Transverse colon (tissue), 3 donors: Measurements from ENCODE around the gene ZBTB7C.

Experiments
- CTCF ChIP-seq, 5 experiments: fragments of 200-600 bp in 3 of 5; fragments of 450-650 bp in 2 of 5; sonication (generic) in 3 of 5; IDR thresholded peaks; 1 replicate in 2 of 5; 2 replicates in 3 of 5; pipeline ENCODE4 v1.5.1; 2016 to 2017; ENCODE audit warnings: antibody characterized with exemption in 5 of 5, inconsistent platforms in 3 of 5, mild to moderate bottlenecking in 2 of 5, moderate library complexity in 1 of 5
- EP300 ChIP-seq: sonication (generic); formaldehyde crosslinking; IDR thresholded peaks from one replicate; pipeline ENCODE4 v1.6.1; 2017; ENCODE audit warnings: antibody characterized with exemption, low read depth

GRCh38 chr18:48216639-48217257 is 192.4 kb downstream of the ZBTB7C start:
- TF ChIP-seq EP300 (no peak), CTCF (IDR thresholded peaks at IDR 0.05) (no peak)
